Astrocyte (in vitro differentiated cells and primary cell): ENCODE data around the gene C1orf167. TPM values are rescaled to one million over a fixed set of nuclear protein-coding genes. Genes with fewer than 3 reads are reported as not detected.

ENCODE experiments used
- DNase-seq: peaks from one replicate; pipeline ENCODE4 v3.0.0-alpha.2; 2010; ENCODE audit warnings: low read depth
- FAIRE-seq: peaks from 2 replicates; lab custom pipeline; 2011; peaks lifted over from hg19 to GRCh38; lab: Jason Lieb, UNC
- H2AFZ ChIP-seq: 2 replicates; pipeline ENCODE4 v1.6.0; 2012; ENCODE audit warnings: low read depth, low read length, inconsistent platforms
- H3K27ac ChIP-seq: 2 replicates; pipeline ENCODE4 v1.5.1; 2011; ENCODE audit warnings: low read depth, low read length, inconsistent platforms
- H3K27me3 ChIP-seq: 2 replicates; pipeline ENCODE4 v1.6.0; 2011; ENCODE audit warnings: low read length, inconsistent platforms; ENCODE audit not compliant: insufficient read depth
- H3K36me3 ChIP-seq: 2 replicates; pipeline ENCODE4 v1.5.1; 2011; ENCODE audit warnings: low read length, inconsistent platforms; ENCODE audit not compliant: insufficient read depth
- H3K4me1 ChIP-seq: 2 replicates; pipeline ENCODE4 v1.5.1; 2011; ENCODE audit warnings: low read length, inconsistent platforms; ENCODE audit not compliant: insufficient read depth
- H3K4me2 ChIP-seq: 2 replicates; pipeline ENCODE4 v1.6.0; 2012; ENCODE audit warnings: low read length, inconsistent platforms
- H3K4me3 ChIP-seq: 2 replicates; pipeline ENCODE4 v1.5.1; 2011; ENCODE audit warnings: low read depth, mild to moderate bottlenecking, low read length, inconsistent platforms; ENCODE audit not compliant: insufficient read depth
- H3K79me2 ChIP-seq: 2 replicates; pipeline ENCODE4 v1.6.0; 2012; ENCODE audit warnings: mild to moderate bottlenecking, low read length, inconsistent platforms; ENCODE audit not compliant: insufficient read depth
- H3K9ac ChIP-seq: 2 replicates; pipeline ENCODE4 v1.6.0; 2012; ENCODE audit warnings: mild to moderate bottlenecking, low read length, inconsistent platforms
- H3K9me3 ChIP-seq: 2 replicates; pipeline ENCODE4 v1.5.1; 2012; ENCODE audit warnings: low read depth, mild to moderate bottlenecking, low read length, inconsistent platforms; ENCODE audit not compliant: insufficient read depth
- H4K20me1 ChIP-seq: 2 replicates; pipeline ENCODE4 v1.6.0; 2012; ENCODE audit warnings: low read length, inconsistent platforms; ENCODE audit not compliant: insufficient read depth
- H3K27ac Mint-ChIP-seq: one replicate; pipeline ENCODE4 v1.8.0; 2021; ENCODE audit warnings: mild to moderate bottlenecking, mixed read lengths; ENCODE audit not compliant: unreplicated experiment
- H3K27me3 Mint-ChIP-seq: one replicate; pipeline ENCODE4 v1.8.0; 2021; ENCODE audit warnings: low read depth, mixed read lengths; ENCODE audit not compliant: unreplicated experiment
- H3K36me3 Mint-ChIP-seq: one replicate; pipeline ENCODE4 v1.8.0; 2021; ENCODE audit warnings: low read depth, mixed read lengths; ENCODE audit not compliant: unreplicated experiment
- H3K4me1 Mint-ChIP-seq: one replicate; pipeline ENCODE4 v1.8.0; 2021; ENCODE audit warnings: low read depth, mixed read lengths; ENCODE audit not compliant: unreplicated experiment
- H3K4me3 Mint-ChIP-seq: one replicate; pipeline ENCODE4 v1.8.0; 2021; ENCODE audit warnings: mild to moderate bottlenecking, moderate library complexity, mixed read lengths; ENCODE audit not compliant: unreplicated experiment
- H3K9me3 Mint-ChIP-seq: one replicate; pipeline ENCODE4 v1.8.0; 2021; ENCODE audit warnings: mild to moderate bottlenecking, mixed read lengths; ENCODE audit not compliant: unreplicated experiment
- EZH2 ChIP-seq: IDR thresholded peaks from 2 replicates; pipeline ENCODE4 v1.6.1; 2012; ENCODE audit warnings: mild to moderate bottlenecking, low read length, inconsistent platforms; ENCODE audit not compliant: insufficient read depth
- total RNA-seq: library from RNA; stranded (reverse); gene quantifications from 2 replicates; pipeline ENCODE4 v1.2.1, GENCODE V29; 2021
- TF ChIP-seq, protein P1 (sequence below): IDR thresholded peaks from 2 replicates; pipeline ENCODE4 v1.5.1; 2011; ENCODE audit warnings: low read depth, mild to moderate bottlenecking, inconsistent platforms, low read length, moderate library complexity; ENCODE audit not compliant: insufficient read depth

The C1orf167 gene
- total RNA-seq, 1 donor from 2014 or later: not detected

DNA sequence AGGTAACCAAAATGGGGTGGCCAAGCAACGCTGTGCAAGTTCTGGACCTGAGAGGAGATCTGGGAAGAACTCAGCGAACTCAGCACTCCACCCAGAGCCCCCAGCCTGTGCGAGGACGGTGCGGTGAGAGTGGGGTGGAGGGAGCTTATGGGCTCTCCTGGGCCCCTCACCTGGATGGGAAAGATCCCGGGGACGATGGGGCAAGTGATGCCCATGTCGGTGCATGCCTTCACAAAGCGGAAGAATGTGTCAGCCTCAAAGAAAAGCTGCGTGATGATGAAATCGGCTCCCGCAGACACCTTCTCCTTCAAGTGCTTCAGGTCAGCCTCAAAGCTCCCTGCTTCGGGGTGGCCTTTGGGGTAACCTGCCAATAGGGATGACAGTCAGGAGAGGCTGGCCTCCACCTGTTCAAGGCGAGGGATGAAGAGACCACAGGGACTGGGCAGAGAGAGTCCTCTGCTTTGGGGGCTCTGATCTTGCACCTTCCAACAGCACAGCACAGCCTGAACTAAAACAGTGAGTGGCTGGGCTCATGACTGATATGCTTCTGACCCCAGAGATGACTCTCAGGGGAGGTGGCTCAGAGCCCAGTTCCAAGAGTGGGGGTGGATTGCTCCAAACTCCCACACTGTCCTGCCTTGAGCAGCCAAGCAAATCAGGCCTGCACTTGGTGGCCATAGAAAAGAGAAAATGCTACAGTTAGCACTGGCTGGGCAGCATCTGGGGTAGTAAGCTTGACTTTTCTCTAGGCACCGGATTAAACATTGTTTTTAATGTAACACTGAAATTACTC lies 34.2 kb downstream of the C1orf167 start:
- Histone ChIP-seq H3K9ac (no peak overlapping the region), H3K9me3 (no peaks in the 10 kb centered on the region), H3K79me2 (no peaks in the 10 kb centered on the region), H3K4me3 (no peak overlapping the region), H3K27ac (no peak overlapping the region), H2AFZ (no peak overlapping the region), H3K36me3 (no peaks in the 10 kb centered on the region), H3K27me3 (no peaks in the 10 kb centered on the region), H4K20me1 (no peaks in the 10 kb centered on the region), H3K4me1 (peaks cover 6% of the 10 kb centered on the region), H3K4me2 (no peak overlapping the region)
- peaks cover 19% of the 10 kb centered on the region for H3K4me1 Mint-ChIP-seq
- H3K27ac Mint-ChIP-seq: no peak overlapping the region
- no peak overlapping the region for H3K4me3 Mint-ChIP-seq
- no peak for TF ChIP-seq EZH2
- TF ChIP-seq, protein P1, sequence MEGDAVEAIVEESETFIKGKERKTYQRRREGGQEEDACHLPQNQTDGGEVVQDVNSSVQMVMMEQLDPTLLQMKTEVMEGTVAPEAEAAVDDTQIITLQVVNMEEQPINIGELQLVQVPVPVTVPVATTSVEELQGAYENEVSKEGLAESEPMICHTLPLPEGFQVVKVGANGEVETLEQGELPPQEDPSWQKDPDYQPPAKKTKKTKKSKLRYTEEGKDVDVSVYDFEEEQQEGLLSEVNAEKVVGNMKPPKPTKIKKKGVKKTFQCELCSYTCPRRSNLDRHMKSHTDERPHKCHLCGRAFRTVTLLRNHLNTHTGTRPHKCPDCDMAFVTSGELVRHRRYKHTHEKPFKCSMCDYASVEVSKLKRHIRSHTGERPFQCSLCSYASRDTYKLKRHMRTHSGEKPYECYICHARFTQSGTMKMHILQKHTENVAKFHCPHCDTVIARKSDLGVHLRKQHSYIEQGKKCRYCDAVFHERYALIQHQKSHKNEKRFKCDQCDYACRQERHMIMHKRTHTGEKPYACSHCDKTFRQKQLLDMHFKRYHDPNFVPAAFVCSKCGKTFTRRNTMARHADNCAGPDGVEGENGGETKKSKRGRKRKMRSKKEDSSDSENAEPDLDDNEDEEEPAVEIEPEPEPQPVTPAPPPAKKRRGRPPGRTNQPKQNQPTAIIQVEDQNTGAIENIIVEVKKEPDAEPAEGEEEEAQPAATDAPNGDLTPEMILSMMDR: no peak
- no peaks in the 10 kb centered on the region for H3K27me3 Mint-ChIP-seq
- DNase-seq (no peak), FAIRE-seq (no peak)
- H3K9me3 Mint-ChIP-seq: no peaks in the 10 kb centered on the region
- peaks cover 38% of the 10 kb centered on the region for H3K36me3 Mint-ChIP-seq

- DNase-seq: no peak
- Histone ChIP-seq H3K4me3 (no peak overlapping the region), H3K36me3 (no peaks in the 10 kb centered on the region), H3K9ac (no peak overlapping the region), H3K27me3 (no peaks in the 10 kb centered on the region), H3K9me3 (no peaks in the 10 kb centered on the region), H3K27ac (no peak overlapping the region), H3K79me2 (no peaks in the 10 kb centered on the region), H3K4me1 (peaks cover 11% of the 10 kb centered on the region), H4K20me1 (no peaks in the 10 kb centered on the region), H3K4me2 (no peak overlapping the region), H2AFZ (no peak overlapping the region)
- Mint-ChIP-seq H3K4me1 (peaks cover 13% of the 10 kb centered on the region), H3K36me3 (peaks cover 29% of the 10 kb centered on the region), H3K4me3 (no peak overlapping the region), H3K27ac (peak overlapping the region; percentile 53), H3K9me3 (no peaks in the 10 kb centered on the region), H3K27me3 (no peaks in the 10 kb centered on the region)
- no peak for FAIRE-seq
- TF ChIP-seq, protein P1: no peak
- no peak for TF ChIP-seq EZH2
These were observed 35.7 kb downstream of the C1orf167 start for GRCh38 chr1:11797525-11798216.

- Mint-ChIP-seq H3K4me3 (no peak overlapping the region), H3K36me3 (peaks cover 27% of the 10 kb centered on the region), H3K9me3 (no peaks in the 10 kb centered on the region), H3K27me3 (no peaks in the 10 kb centered on the region), H3K4me1 (peaks cover 20% of the 10 kb centered on the region), H3K27ac (no peak overlapping the region)
- Histone ChIP-seq H3K4me2 (no peak overlapping the region), H3K9me3 (no peaks in the 10 kb centered on the region), H4K20me1 (no peaks in the 10 kb centered on the region), H3K27ac (no peak overlapping the region), H2AFZ (no peak overlapping the region), H3K27me3 (no peaks in the 10 kb centered on the region), H3K4me1 (peaks cover 24% of the 10 kb centered on the region), H3K9ac (no peak overlapping the region), H3K4me3 (no peak overlapping the region), H3K79me2 (no peaks in the 10 kb centered on the region), H3K36me3 (no peaks in the 10 kb centered on the region)
- TF ChIP-seq EZH2: no peak
- TF ChIP-seq, protein P1: no peak
- DNase-seq (no peak), FAIRE-seq (no peak)
These were observed 37.1 kb downstream of the C1orf167 start for GRCh38 chr1:11799099-11799498.
